Peyer's patch (tissue), 4 donors: ENCODE data around the gene PKP2.

ENCODE experiments used
- POLR2A ChIP-seq, 2 donors: fragments of 450-650 bp; IDR thresholded peaks; one replicate each; pipeline ENCODE4 v1.5.1; 2017; ENCODE audit warnings: antibody characterized with exemption in 2 of 2, mild to moderate bottlenecking in 2 of 2, moderate library complexity in 2 of 2
- TF ChIP-seq, protein P1 (sequence below), 6 experiments: fragments of 450-650 bp in 4 of 6; fragments of 200-600 bp in 2 of 6; sonication (generic) in 1 of 6; IDR thresholded peaks; one replicate each; pipeline ENCODE4 v1.5.1; 2017 to 2019; ENCODE audit warnings: antibody characterized with exemption in 6 of 6, mild to moderate bottlenecking in 3 of 6, moderate library complexity in 1 of 6

DNA sequence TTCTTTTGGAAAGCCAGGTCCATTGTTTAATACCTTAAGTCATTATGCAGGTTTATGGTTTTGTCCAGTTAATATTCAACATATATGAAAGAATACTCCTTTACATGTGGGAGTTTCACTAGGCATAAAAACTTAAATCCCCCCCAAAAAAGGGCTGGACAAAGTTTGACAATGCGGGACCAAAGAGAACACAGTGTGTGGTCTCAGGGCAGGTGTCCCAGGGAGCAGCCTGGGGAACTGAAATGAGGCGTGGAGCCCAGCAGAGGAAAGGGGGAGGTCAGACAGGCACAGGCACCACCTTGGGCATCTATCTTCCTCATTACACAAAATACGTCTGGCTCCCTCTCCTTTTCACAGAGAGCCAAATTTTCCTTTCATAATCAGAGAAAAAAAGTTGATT lies 22.5 kb downstream of the PKP2 start:
- TF ChIP-seq POLR2A (IDR thresholded peaks at IDR 0.05) = no peak
- TF ChIP-seq, protein P1, sequence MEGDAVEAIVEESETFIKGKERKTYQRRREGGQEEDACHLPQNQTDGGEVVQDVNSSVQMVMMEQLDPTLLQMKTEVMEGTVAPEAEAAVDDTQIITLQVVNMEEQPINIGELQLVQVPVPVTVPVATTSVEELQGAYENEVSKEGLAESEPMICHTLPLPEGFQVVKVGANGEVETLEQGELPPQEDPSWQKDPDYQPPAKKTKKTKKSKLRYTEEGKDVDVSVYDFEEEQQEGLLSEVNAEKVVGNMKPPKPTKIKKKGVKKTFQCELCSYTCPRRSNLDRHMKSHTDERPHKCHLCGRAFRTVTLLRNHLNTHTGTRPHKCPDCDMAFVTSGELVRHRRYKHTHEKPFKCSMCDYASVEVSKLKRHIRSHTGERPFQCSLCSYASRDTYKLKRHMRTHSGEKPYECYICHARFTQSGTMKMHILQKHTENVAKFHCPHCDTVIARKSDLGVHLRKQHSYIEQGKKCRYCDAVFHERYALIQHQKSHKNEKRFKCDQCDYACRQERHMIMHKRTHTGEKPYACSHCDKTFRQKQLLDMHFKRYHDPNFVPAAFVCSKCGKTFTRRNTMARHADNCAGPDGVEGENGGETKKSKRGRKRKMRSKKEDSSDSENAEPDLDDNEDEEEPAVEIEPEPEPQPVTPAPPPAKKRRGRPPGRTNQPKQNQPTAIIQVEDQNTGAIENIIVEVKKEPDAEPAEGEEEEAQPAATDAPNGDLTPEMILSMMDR (IDR thresholded peaks at IDR 0.05) = no peak
